SK-N-SH (cell line): ENCODE measurements around the gene LPAR1.

Source experiments
- CHD2 ChIP-seq: fragments of 150-350 bp; IDR thresholded peaks from 2 replicates; pipeline ENCODE4 v1.6.1; 2018; ENCODE audit warnings: low read length; ENCODE audit not compliant: partially characterized antibody
- EP300 ChIP-seq, 2 experiments: IDR thresholded peaks; 2 replicates each; pipeline versions ENCODE4 v1.4.0 to v1.6.1; 2012; ENCODE audit warnings: borderline replicate concordance in 1 of 2, low read depth in 1 of 2, low read length in 1 of 2
- FOXM1 ChIP-seq: IDR thresholded peaks from 2 replicates; pipeline ENCODE4 v1.4.0; 2012; ENCODE audit warnings: low read depth, mild to moderate bottlenecking
- SIN3A ChIP-seq: IDR thresholded peaks from 2 replicates; pipeline ENCODE4 v1.6.1; 2012; ENCODE audit warnings: low read depth, mild to moderate bottlenecking, low read length, moderate library complexity, borderline replicate concordance
- YY1 ChIP-seq: IDR thresholded peaks from 2 replicates; pipeline ENCODE4 v1.4.0; 2012; ENCODE audit warnings: low read depth, mild to moderate bottlenecking
- TF ChIP-seq, protein P1 (sequence below): fragments of 200-600 bp; sonication (generic); IDR thresholded peaks from 2 replicates; pipeline ENCODE4 v1.6.1; 2017; ENCODE audit warnings: antibody characterized with exemption, mild to moderate bottlenecking, moderate library complexity
- TF ChIP-seq, protein P2 (sequence below): IDR thresholded peaks from 2 replicates; pipeline ENCODE4 v1.4.0; 2012; ENCODE audit warnings: low read depth, borderline replicate concordance
- TF ChIP-seq, protein P3 (sequence below): fragments of 150-350 bp; IDR thresholded peaks from 2 replicates; pipeline ENCODE4 v1.6.1; 2017; ENCODE audit warnings: antibody characterized with exemption, low read length, low read depth, borderline replicate concordance

DNA sequence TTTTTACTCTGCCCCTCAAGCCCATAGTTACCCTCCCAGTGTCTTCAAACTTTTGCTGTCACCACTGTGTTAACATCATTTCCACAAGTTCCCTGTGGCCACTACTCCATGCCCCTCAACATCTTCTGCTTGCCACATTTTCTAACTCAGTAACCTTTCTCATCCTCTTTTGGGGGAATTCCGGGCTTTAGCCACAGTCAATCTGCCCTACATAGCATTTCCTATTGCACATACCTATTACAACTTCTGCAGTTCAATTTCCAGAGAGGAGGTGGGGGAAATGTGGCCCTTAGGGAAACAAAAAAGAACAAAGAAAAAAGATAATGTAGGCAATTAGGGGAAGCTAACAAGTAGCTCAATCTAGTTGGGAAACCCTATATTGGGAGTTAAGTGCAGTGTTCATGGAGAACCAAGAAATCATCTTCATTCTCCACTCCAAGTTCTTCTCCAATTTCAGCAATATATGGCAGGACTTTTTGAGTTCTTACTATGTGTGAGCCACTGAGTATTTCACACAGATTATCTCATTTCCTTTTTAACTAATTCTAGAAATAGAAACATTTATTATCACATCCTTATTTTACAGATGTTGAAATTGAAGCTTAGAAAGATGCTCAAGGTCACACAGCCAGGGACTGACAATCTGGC is 40.2 kb upstream of the LPAR1 start:
- TF ChIP-seq, protein P1, sequence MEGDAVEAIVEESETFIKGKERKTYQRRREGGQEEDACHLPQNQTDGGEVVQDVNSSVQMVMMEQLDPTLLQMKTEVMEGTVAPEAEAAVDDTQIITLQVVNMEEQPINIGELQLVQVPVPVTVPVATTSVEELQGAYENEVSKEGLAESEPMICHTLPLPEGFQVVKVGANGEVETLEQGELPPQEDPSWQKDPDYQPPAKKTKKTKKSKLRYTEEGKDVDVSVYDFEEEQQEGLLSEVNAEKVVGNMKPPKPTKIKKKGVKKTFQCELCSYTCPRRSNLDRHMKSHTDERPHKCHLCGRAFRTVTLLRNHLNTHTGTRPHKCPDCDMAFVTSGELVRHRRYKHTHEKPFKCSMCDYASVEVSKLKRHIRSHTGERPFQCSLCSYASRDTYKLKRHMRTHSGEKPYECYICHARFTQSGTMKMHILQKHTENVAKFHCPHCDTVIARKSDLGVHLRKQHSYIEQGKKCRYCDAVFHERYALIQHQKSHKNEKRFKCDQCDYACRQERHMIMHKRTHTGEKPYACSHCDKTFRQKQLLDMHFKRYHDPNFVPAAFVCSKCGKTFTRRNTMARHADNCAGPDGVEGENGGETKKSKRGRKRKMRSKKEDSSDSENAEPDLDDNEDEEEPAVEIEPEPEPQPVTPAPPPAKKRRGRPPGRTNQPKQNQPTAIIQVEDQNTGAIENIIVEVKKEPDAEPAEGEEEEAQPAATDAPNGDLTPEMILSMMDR = no peak
- TF ChIP-seq CHD2 (no peak), SIN3A (no peak), YY1 (no peak), EP300 (IDR thresholded peaks at IDR 0.05; ENCODE audit: borderline replicate concordance in 1 of 2, low read depth in 1 of 2, low read length in 1 of 2) (no peak), FOXM1 (no peak)
- TF ChIP-seq, protein P2, sequence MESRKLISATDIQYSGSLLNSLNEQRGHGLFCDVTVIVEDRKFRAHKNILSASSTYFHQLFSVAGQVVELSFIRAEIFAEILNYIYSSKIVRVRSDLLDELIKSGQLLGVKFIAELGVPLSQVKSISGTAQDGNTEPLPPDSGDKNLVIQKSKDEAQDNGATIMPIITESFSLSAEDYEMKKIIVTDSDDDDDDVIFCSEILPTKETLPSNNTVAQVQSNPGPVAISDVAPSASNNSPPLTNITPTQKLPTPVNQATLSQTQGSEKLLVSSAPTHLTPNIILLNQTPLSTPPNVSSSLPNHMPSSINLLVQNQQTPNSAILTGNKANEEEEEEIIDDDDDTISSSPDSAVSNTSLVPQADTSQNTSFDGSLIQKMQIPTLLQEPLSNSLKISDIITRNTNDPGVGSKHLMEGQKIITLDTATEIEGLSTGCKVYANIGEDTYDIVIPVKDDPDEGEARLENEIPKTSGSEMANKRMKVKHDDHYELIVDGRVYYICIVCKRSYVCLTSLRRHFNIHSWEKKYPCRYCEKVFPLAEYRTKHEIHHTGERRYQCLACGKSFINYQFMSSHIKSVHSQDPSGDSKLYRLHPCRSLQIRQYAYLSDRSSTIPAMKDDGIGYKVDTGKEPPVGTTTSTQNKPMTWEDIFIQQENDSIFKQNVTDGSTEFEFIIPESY = no peak
- TF ChIP-seq, protein P3, sequence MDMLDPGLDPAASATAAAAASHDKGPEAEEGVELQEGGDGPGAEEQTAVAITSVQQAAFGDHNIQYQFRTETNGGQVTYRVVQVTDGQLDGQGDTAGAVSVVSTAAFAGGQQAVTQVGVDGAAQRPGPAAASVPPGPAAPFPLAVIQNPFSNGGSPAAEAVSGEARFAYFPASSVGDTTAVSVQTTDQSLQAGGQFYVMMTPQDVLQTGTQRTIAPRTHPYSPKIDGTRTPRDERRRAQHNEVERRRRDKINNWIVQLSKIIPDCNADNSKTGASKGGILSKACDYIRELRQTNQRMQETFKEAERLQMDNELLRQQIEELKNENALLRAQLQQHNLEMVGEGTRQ = no peak
